Measurements from ENCODE around the gene MYO1D.

DNA sequence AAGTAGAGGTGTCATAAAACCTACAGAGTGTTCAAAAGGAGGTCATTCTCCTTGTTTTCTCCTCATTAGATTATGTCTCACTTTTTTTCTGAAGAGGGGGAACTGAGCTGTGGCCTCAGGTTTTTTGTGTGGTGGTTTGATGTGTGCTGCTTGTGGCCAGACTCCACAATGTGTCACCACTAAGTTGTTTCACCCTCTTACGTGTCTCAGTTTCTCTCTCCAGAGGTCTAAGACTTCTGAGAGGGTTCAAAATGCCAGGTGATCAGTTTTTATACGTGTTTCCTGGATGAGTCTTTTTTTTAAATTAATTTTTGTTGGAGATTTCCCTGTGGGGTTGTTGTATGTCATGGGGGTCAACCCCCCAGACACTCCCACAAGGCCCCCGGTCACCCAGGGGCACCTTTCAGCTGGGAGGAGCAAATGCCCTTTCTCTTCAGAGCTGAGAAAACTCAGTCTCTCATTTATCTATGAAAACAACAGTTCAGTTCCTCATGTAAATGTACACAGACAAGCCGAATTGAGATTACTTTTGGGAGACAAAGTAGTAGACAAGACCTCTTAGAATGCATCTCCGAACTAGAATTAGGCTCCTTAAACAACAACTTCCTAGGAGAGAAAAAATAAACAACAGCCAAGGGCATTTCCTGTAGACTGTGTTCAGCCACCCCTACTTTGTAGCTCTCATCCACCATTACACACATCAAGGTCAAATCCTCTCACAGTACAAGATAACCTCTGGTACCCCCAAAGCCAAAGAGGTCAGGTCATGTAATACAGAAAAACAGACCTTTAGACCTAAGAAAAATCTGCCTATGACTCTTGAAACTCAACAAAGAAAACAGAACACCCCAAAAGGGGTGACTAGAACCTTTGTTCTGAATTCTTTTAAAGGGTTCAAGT lies 27.1 kb upstream of the MYO1D start:
- TF ChIP-seq, protein P1, sequence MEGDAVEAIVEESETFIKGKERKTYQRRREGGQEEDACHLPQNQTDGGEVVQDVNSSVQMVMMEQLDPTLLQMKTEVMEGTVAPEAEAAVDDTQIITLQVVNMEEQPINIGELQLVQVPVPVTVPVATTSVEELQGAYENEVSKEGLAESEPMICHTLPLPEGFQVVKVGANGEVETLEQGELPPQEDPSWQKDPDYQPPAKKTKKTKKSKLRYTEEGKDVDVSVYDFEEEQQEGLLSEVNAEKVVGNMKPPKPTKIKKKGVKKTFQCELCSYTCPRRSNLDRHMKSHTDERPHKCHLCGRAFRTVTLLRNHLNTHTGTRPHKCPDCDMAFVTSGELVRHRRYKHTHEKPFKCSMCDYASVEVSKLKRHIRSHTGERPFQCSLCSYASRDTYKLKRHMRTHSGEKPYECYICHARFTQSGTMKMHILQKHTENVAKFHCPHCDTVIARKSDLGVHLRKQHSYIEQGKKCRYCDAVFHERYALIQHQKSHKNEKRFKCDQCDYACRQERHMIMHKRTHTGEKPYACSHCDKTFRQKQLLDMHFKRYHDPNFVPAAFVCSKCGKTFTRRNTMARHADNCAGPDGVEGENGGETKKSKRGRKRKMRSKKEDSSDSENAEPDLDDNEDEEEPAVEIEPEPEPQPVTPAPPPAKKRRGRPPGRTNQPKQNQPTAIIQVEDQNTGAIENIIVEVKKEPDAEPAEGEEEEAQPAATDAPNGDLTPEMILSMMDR (conservative IDR thresholded peaks at IDR 0.05; ENCODE audit: low read depth, low read length) = no peak
- no peak for TF ChIP-seq EZH2 (IDR thresholded peaks at IDR 0.05; ENCODE audit: low read length, unreplicated experiment)
- TF ChIP-seq EZH2phosphoT487 (IDR thresholded peaks at IDR 0.05; ENCODE audit: borderline replicate concordance, low read length) = no peak
